Esophagus (tissue), 2 donors: ENCODE measurements around the gene IL36RN. TPM values are rescaled to one million over a fixed set of nuclear protein-coding genes. Genes with fewer than 3 reads are reported as not detected.

Experiments
- H3K27ac ChIP-seq, 2 donors: one replicate each; pipeline ENCODE4 v1.5.1; 2013; ENCODE audit warnings: low read depth in 2 of 2, mild to moderate bottlenecking in 2 of 2, inconsistent platforms in 1 of 2, low read length in 1 of 2, moderate library complexity in 1 of 2
- H3K27me3 ChIP-seq, 2 donors: one replicate each; pipeline ENCODE4 v1.6.1; 2013; ENCODE audit warnings: low read length in 2 of 2, control low read depth in 1 of 2, mild to moderate bottlenecking in 1 of 2; ENCODE audit not compliant: insufficient read depth in 2 of 2, control insufficient read depth in 1 of 2
- H3K36me3 ChIP-seq, 2 donors: one replicate each; pipeline ENCODE4 v1.6.1; 2013; ENCODE audit warnings: low read length in 1 of 2; ENCODE audit not compliant: control insufficient read depth in 2 of 2, insufficient read depth in 2 of 2
- H3K4me1 ChIP-seq, 2 donors: one replicate each; pipeline ENCODE4 v1.6.1; 2013; ENCODE audit warnings: low read length in 1 of 2; ENCODE audit not compliant: control insufficient read depth in 2 of 2, insufficient read depth in 2 of 2
- H3K4me3 ChIP-seq, 2 donors: one replicate each; pipeline ENCODE4 v1.5.1; 2013; ENCODE audit warnings: low read length in 2 of 2, mild to moderate bottlenecking in 2 of 2, low read depth in 1 of 2, moderate library complexity in 1 of 2
- H3K9me3 ChIP-seq, 2 donors: one replicate each; pipeline ENCODE4 v1.6.1; 2013; ENCODE audit warnings: mild to moderate bottlenecking in 2 of 2, low read depth in 1 of 2, low read length in 1 of 2, moderate library complexity in 1 of 2; ENCODE audit not compliant: control insufficient read depth in 2 of 2, insufficient read depth in 1 of 2
- WGBS, 2 donors: extraction: QIAGEN DNeasy Blood & Tissue Kit; methylation state at CpG; one replicate each; pipeline ENCODE4 v1.1.7; 2013; 5-methylcytosine and 5-hydroxymethylcytosine counted together
- polyA plus RNA-seq, 2 donors: library from polyadenylated mRNA; stranded (reverse); fragments of 200-250 nt; gene quantifications; one replicate each; pipeline ENCODE4 v1.2.3, GENCODE V29; 2013
- donor health status: healthy with polysubstance abuse.
- donor health status: Bipolar disorder and iron deficiency.

The IL36RN gene
- polyA plus RNA-seq, 2 donors = 25.9 to 38.4 TPM

GRCh38 chr2:113077921-113078320, 18.9 kb downstream of the IL36RN start:
- Histone ChIP-seq H3K27ac (peak overlapping the region; percentile 90 to 97), H3K27me3 (no peaks in the 10 kb centered on the region), H3K4me3 (no peak overlapping the region), H3K36me3 (no peaks in the 10 kb centered on the region), H3K4me1 (peaks cover 0 to 16% of the 10 kb centered on the region in 2 donors), H3K9me3 (no peaks in the 10 kb centered on the region)
- 43 to 48% methylated on average over 1 of the region's 1 CpG for WGBS, 2 donors

DNA sequence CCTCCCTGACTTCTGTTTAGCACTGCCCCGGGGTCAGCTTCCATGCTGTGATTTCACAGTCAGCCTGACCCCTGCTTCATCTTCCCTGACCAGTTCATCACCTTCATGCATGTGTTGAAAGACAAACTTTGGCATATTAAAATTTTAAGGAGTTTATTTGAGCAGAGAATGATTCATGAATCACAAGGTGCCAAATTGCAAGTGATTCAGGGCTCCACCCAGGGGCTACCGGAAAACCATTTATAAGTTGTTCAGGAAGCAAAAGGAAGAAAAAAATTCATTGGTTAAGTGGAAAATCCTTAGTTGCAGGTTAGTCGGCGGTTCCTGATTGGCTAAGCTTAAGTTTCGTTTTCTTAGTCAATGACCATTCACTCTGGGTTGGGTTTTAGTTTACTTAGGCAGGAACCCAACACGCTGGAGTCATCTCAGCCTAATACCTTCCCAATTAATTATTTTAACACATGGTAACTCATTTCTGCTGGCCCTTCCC, 19.4 kb downstream of the IL36RN start:
- Histone ChIP-seq H3K4me3 (no peak overlapping the region), H3K27ac (peak overlapping the region; percentile 90 to 97), H3K9me3 (no peaks in the 10 kb centered on the region), H3K36me3 (no peaks in the 10 kb centered on the region), H3K4me1 (peaks cover 0 to 16% of the 10 kb centered on the region in 2 donors), H3K27me3 (no peaks in the 10 kb centered on the region)
- WGBS, 2 donors = 30 to 41% methylated on average over 6 of the region's 6 CpGs

DNA sequence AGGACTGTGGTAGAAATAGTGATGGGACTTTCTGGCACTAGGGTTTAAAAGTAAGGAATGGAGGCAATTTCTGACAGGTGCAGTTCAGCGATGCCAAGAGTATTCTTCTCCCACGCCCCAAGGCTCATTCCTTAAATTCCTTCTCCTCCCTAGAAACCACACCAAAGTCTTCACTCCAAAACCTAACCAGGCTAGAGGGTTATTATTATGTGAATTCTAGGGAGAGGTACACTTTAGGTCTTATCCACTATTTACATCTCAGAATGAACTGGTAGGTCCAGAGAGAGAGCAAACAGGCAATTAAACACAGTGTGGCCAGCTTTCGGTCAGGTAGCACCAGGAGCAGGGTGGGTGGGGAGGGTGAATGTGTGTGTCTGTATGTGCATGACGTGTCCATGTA, 20.1 kb downstream of the IL36RN start:
- no peaks in the 10 kb centered on the region for H3K9me3 ChIP-seq
- H3K4me3 ChIP-seq = no peak overlapping the region
- H3K4me1 ChIP-seq = peaks cover 0 to 13% of the 10 kb centered on the region in 2 donors
- 47 to 72% methylated on average over 4 of the region's 4 CpGs for WGBS, 2 donors
- H3K27me3 ChIP-seq = no peaks in the 10 kb centered on the region
- no peaks in the 10 kb centered on the region for H3K36me3 ChIP-seq
- peak overlapping the region; percentile 90 to 92 for H3K27ac ChIP-seq

DNA sequence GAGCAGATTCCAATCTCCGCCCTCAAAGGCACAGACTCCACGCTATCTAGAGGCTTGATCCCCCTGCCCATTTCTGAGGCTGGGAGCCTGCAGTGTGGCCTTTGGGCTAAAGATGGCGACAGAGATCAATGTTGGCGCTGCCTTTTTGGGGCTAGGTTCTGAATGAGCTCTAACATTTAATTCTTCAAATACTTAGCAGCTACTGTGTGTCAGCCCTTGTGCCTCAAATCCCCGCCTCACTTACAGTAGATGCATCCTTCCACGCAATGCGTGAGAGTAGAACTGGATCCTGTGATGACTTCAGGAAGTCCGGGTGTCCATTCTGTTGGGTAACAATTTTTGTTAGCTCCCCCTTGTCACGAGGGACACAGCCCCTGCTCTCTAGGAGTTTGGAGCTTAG, 21.1 kb downstream of the IL36RN start:
- 38 to 45% methylated on average over 9 of the region's 9 CpGs for WGBS, 2 donors
- Histone ChIP-seq H3K27me3 (no peaks in the 10 kb centered on the region), H3K4me3 (no peak overlapping the region), H3K9me3 (no peaks in the 10 kb centered on the region), H3K27ac (peak overlapping the region; percentile 57 to 79), H3K4me1 (peaks cover 0 to 5% of the 10 kb centered on the region in 2 donors), H3K36me3 (no peaks in the 10 kb centered on the region)

DNA sequence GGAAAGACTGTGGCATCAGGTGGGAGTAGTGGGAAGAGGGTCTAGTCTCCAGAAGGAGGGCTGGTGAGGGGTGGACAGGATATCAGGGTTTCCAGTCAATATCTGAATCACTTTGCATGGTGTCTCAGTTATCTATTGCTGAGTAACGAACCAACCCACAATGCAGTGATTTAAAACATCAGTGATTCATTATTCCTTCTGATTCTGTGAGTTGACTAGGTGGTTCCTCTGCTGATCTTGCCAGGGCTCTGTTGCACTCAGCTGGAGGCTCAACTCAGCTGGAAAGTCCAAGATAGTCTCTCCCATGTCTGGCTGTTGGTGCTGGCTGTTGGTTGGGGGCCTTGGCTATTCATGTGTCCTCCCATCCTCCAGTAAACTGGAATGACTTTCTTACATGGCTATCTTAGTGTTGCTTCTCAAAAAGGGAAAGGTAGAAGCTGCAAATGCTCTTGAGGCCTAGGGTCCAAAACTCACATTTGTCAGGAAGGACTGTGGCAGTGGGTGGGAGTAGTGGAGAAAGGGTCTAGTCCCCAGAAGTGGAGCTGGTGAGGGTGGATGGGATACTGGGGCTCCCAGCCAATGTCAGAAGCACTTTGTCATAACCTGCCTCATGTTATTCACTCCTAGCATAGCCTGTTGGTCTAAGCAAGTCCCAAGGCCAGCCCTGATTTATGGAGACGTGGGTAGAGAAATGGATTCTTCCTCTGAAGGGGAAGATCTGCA, 22.7 kb downstream of the IL36RN start:
- H3K4me1 ChIP-seq = peaks cover 0 to 5% of the 10 kb centered on the region in 2 donors
- 50 to 66% methylated on average over 2 of the region's 2 CpGs for WGBS, 2 donors
- H3K36me3 ChIP-seq = no peaks in the 10 kb centered on the region
- no peaks in the 10 kb centered on the region for H3K9me3 ChIP-seq
- peak overlapping the region in 1 of 2 donors; percentile 44 for H3K27ac ChIP-seq
- no peak overlapping the region for H3K4me3 ChIP-seq
- H3K27me3 ChIP-seq = no peaks in the 10 kb centered on the region

DNA sequence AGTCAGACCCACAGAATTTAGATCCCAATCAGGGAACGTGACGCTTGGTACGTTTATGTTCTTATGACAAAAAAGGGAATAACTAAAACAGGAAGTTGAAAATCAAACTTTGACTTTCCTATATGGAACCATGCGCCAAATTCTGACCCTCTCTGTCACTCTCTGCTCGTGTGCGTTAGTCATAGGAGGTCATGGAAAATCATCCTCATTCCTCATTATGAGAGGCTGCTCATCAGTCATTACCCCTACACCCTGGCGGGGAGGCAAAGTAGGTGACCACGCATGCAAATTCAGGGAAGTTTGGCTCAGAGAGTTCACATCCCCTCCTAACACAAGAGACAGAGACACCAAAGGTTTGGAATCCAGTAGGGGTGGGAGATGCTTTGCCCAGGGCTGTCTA, 24.3 kb downstream of the IL36RN start:
- H3K4me3 ChIP-seq = no peak overlapping the region
- no peaks in the 10 kb centered on the region for H3K27me3 ChIP-seq
- peaks cover 0 to 2% of the 10 kb centered on the region in 2 donors for H3K4me1 ChIP-seq
- no peak overlapping the region for H3K27ac ChIP-seq
- no peaks in the 10 kb centered on the region for H3K36me3 ChIP-seq
- 69 to 72% methylated on average over 8 of the region's 8 CpGs for WGBS, 2 donors
- no peaks in the 10 kb centered on the region for H3K9me3 ChIP-seq

GRCh38 chr2:113084249-113085000, 25.4 kb downstream of the IL36RN start:
- Histone ChIP-seq H3K27me3 (no peaks in the 10 kb centered on the region), H3K36me3 (no peaks in the 10 kb centered on the region), H3K27ac (peak overlapping the region; percentile 36 to 39), H3K4me3 (no peak overlapping the region), H3K4me1 (peaks cover 0 to 2% of the 10 kb centered on the region in 2 donors), H3K9me3 (no peaks in the 10 kb centered on the region)
- WGBS, 2 donors = 41% methylated on average over 5 of the region's 5 CpGs

- peak overlapping the region; percentile 72 to 84 for H3K27ac ChIP-seq
- H3K36me3 ChIP-seq = no peaks in the 10 kb centered on the region
- H3K4me1 ChIP-seq = peaks cover 0 to 2% of the 10 kb centered on the region in 2 donors
- 46 to 65% methylated on average over 2 of the region's 2 CpGs for WGBS, 2 donors
- no peaks in the 10 kb centered on the region for H3K27me3 ChIP-seq
- no peak overlapping the region for H3K4me3 ChIP-seq
- H3K9me3 ChIP-seq = no peaks in the 10 kb centered on the region
Observed at GRCh38 chr2:113085542-113085941, 26.5 kb downstream of the IL36RN start.

DNA sequence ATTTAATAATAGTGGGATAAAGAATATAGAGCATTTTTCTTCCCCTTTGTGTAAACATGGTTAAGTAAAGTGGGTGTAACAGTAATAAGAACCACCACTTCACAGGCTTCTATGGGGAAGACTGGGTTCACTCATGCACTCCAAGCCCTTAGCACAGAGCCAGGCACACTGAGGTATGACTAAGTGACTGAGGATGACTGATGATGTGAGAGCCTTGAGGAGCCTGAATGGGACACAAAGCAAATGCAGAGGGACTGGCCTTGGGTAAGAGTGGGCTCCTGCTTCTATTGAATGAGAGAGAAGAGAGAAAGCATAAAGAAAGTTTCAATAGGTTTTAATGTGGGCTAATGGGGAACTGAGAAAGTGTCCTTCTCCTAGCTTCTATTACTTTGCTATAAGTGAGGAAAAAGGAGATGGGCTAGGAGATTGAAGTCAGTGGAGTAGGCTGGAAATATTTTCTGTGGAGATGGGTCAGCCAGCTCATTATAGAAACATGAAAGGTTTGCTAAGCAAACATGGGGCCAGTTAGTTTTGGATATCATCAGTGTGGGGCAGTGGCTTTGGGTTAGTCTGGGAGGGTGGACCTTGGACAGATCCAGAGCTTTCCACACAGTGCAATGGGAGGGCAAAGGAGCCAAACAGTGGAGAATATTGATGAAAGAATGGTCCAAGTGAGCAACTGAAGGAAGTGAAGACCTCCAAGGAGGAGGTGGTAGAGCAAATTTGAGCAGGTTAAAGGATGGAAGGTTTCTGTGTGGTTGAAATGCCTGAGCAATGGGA, 29.4 kb downstream of the IL36RN start:
- no peaks in the 10 kb centered on the region for H3K27me3 ChIP-seq
- no peaks in the 10 kb centered on the region for H3K9me3 ChIP-seq
- no peak overlapping the region for H3K27ac ChIP-seq
- no peaks in the 10 kb centered on the region for H3K36me3 ChIP-seq
- peaks cover 0 to 2% of the 10 kb centered on the region in 2 donors for H3K4me1 ChIP-seq
- H3K4me3 ChIP-seq = no peak overlapping the region
